GM15510 (cell line): ENCODE results near the gene NUAK1.

ENCODE experiments used
- POLR2A ChIP-seq: IDR thresholded peaks from 3 replicates; pipeline ENCODE4 v1.6.1; 2011; ENCODE audit warnings: borderline replicate concordance; ENCODE audit not compliant: insufficient read length; ENCODE audit errors: extremely low read depth

NUAK1 gene

DNA sequence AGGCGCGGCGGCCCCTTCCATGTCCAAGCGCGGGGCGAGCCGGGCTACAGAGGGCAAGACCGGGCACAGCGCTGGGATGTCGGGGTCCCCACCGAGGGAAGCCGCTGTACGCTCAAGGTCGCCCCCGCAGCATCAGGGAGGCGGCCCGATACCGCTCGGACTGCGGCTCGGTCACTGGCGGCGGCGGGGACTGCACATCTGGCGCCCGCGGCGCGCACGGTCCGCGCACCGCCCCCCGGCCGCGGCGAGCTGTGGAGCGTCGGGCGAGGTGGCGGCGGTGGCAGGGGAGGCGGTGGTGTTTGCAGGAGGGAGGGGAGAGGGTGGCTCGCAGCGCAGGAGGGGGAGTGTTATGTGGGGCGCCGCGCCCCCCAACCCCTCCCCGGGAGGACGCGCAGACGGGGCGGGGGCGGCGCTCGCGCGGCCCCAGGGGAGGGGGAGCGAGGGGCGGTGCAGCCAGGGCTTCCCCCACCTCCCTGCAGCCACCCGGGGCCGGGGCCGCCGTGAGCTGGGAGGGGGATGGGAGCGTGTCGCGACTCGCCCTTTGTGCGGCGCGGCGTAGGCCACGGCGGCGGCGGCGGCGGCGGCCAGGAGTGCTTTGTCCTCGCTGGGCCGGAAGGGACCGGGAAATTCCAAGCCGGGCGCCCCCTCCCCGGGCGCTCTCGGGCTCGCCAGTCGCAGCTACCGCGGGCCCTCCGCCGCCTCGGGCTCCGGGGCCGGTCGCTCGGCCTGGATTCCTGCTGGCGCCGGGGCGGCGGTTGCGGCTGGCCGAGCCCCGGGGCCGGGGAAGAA is at the start of gene NUAK1:
TSS of gene NUAK1 (minus strand) at position 322 of the 789 bp plus-strand sequence. CDS start at position 21, 301 bp downstream.
- no peak for TF ChIP-seq POLR2A

DNA sequence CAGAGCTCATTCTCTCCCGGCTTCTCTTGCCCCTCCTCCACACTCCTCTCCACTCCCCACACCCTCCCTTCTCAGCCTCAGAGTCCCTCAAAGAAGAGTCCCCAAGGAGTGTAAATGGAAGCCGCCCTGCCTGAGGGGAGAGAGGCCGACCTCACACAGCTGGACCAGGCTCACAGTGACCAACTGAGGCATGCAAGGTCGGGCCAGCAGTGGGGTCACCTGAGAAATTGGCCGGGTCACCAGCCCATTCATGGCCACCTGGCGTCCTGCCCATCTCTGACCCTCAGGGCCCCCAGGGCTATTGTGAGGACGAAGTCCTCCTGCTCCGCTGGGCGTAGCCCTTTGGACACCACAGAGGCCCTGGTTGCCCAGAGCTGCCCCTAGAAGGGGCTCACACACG is 49.5 kb upstream of the NUAK1 start:
- no peak for TF ChIP-seq POLR2A

DNA sequence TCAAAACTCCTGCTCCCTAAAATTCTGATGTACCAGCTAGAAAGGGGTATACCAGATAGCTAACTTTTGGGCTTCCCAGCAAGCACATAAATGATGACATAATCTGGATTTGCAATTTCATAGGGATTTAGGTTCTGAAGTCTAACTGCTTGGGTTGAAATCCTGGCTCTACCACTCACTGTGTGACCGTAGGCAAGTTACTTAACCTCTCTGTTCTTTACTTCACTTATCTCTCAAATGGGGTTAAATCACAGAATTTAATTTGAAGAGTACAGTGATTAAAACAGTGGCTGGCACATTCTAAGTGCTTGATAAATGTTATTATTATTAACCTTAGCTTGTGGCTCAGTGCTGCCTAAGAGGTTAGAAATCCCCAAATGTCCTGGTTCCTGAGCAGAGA is 49.1 kb upstream of the NUAK1 start:
- no peak for TF ChIP-seq POLR2A

DNA sequence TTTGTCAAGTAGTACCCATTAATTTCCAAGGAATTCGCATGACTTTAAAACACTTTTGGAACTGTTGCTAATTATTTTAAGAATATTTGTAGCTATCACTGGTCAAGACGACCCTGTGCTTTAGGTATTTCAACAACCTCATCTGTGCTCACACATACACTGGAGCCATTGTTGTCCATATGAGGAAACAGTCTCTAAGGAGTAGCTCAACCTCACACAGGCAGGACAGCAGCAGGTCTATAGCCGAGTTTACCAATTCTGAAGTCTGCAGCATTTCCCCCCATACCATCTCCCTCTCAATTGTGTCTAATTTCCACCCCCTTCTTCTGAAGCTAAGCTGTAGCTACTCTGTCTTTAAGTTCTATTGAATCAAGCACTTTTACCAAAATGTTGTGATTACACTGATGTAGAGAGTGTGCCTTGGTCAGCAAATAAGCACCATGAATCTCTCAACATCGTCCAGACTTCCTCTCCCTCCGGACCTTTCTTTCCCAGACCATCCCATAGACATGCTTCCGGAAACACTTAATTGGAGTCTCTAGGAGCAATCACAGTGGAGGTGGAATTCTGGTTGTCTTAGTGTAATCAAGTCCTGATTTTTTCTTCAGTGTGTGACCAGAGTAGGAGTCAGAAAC is 48.5 kb upstream of the NUAK1 start:
- TF ChIP-seq POLR2A = no peak

DNA sequence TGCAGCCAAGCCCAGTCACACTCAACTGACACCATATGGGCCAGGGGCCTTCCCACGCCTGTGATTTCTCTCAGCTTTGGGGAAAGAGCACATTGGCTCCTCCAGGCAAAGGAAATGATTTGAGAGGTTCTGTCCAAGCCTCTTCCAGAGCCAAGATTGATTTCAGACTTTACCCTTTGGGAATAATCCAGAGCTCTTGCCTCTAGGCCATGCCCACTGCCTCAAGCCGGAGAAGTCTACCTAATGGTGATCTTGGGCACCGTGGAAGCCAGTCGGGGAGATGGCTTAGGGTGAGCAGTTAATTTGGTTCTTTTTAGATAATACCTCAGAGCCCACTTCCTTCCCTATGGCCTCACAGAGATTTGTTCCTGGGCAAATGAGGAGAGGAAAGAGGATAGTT is 45.0 kb upstream of the NUAK1 start:
- TF ChIP-seq POLR2A = no peak

DNA sequence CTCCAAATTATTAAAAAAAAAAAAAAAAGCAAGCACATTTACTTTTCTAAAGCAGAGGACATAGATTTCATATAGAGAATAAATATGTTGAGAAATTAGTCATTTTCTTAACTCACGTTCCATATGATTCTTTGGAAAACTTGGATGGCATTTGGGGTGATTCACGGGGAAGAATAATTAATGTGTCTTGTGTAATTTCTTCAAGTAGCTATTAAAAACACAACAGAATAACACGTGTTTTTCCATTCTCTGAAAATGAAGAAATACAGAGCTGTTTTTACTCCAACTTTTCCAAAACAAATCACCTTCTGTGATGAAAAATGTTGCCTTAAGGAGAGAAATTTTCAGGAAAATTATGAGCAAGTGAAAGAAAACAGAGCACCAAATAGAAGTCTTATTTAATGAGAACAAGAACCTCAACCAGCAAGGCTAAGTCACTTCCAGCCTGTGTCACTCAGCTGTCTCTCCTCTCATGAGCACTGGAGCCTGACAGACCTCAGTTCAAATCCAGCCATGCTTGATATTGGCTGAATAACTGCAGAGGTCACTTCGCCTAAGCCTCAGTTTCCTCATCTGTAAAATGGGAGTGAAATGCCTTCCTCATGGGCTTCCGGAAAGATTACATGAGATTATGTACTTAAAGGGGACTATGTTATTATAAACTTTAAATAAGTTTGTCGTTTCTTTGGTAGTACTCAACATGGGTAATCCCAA is 42.8 kb upstream of the NUAK1 start:
- TF ChIP-seq POLR2A = no peak

DNA sequence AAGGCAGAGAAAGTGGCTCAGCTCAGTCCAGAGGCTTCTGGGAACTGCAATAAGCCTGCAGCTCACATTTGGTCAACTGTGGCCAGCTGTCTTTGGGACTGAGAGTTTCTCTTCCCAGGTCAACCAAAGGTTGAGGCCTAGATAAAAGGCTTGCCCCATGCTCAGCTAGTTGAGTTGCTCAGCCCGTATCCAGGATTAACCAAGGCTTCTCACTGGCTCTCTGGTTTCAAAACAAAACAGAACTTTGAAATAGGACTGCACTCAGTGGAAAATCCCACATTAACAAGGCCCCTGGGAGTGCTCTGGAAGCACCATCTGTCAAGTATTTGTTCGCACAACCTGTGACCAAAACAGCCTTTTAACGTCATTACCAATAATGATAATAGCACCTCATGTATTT is 40.3 kb upstream of the NUAK1 start:
- TF ChIP-seq POLR2A = no peak

DNA sequence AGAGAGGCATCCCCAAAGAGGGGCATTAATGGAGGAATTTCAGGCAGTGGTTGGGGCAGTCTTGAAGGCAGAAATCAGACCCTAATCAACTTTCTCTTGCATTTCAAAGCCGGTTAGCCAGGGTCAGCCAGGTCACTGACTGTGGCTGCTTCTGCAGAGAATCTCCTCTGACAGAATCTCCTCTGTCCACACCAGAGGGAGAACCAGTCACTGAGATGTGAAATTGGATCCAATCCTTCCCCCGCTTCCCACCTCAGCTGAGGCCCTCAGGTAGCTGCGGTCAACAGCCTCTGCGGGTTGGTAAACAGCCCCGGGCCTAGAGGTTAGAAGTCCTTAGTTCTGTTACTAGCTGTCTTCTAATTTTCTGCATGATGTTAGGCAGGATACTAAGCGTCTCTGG is 39.8 kb upstream of the NUAK1 start:
- no peak for TF ChIP-seq POLR2A

DNA sequence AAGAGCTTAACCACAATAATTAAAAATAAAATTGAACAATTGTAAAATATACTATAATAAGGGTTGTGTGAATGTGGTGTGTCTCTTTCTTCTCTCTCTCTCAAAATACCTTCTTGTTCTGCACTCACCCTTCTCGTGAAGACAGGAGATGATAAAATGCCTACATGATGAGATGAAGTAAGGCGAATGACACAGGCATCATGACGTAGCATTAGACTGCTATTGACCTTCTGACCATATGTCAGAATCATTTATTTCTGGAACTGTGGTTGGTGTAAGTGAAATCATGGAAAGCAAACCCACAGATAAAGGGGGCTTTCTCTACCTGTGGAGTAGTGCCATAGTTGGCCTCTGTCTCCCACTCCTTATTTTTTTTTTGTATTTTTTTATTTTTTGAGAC is 37.8 kb upstream of the NUAK1 start:
- TF ChIP-seq POLR2A = no peak

DNA sequence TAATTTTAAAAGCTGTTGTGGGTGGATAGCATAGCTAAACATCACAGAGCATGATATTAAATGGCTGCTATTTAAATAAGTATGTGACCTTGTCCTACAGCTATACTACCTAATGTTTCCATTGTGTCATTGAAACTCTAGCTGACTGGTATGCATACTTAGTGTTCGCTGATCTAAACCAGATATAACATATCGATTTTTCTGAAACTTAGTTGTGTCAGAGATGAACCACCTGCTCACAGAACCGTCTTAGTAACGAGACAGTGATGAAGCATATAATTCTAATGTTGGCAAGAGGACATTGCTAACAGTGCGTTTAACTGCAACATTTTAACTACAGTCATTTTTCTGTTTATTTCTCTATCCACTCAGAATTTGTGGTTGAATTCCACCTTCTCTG is 36.1 kb upstream of the NUAK1 start:
- TF ChIP-seq POLR2A = no peak

DNA sequence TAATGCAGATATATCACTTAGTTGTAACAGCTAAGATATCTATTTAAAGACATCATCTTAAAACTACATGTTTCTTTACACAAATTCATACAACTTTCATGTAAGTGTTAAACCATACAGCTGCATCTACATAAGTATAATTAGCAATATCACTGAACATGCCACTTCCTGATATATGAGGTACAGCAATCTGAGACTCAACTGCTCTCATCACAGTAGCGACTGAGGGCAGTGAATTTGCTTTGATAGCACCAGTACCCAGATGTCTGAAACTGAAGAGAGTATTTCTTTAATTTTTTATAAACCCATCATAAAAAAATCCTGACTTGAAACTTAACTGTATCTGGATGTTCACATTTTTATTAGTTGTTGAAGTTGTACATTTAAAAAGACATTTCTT is 34.7 kb upstream of the NUAK1 start:
- TF ChIP-seq POLR2A = no peak

DNA sequence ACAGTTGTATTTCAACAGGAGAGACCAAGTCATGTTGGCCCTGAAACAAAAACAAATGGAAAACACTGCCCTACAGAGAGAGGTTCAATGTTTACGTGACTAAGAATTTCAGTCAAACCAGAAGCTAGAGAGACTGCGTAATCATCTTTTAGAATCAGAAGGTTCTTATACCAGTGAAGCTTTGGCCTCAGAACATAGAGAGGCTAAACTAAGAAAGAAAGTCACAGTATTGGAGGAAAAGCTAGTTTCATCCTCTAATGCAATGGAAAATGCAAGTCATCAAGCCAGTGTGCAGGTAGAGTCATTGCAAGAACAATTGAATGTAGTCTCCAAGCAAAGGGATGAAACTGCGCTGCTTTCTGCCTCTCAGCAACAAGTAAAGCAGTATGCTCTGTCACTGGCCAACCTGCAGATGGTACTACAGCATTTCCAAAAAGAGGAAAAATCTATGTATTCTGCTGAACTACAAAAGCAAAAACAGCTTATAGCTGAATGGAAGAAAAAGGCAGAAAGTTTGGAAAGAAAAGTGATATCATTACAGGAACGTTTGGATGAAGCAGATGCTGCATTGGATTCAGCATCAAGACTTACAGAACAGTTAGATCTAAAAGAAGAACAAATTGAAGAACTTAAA is 32.5 kb upstream of the NUAK1 start:
- TF ChIP-seq POLR2A = no peak

DNA sequence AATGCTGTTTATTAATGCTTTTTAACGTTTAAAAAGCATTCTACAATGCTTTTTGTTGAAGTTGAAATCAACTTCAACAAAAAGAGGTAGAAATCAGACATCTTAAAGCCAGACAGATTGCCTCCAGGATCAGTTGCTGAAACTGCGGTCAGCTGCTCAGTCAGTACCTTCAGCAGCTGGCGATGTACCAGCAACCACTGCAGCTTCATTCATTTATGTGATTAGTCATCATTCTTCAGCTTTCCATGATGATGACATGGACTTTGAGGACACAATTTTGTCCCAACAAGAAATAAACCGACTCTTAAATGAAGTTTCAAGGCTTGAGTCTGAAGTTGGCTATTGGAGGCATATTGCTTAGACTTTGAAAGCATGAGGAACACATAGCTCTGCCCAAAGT is 31.5 kb upstream of the NUAK1 start:
- no peak for TF ChIP-seq POLR2A

DNA sequence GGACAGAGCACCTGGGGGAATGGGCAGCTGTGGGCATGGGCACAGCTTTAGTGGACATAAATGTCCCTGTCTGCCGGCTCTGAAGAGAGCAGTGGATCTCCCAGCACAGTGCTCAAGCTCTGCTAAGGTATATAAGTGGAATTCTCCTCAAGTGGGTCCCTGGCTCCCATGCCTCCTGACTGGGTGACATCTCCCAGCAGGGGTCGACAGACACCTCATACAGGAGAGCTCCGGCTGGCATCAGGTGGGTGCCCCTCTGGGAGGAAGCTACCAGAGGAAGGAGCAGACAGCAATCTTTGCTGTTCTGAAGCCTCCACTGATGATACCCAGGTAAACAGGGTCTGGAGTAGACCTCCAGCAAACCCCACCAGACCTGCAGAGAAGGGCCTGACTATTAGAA is 25.0 kb upstream of the NUAK1 start:
- no peak for TF ChIP-seq POLR2A

DNA sequence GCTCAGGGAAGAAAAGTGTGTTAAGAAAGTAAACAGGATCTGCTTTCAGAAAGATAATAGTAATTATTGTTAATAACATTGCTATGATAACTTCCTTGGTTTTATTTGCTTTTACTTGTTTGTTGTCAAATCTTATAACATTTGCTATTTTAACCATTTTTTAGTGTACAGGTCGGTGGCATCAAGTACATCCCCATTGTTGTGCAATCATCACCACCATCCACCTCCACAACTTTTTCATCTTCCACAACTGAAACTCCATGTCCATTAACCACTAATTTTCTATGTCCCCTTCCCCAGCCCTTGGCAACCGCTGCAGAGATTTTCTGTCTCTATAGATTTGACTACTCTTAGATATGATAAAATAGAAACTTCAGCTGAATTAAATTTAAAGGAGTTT is 22.7 kb upstream of the NUAK1 start:
- TF ChIP-seq POLR2A = no peak
